HG03175 (cell line): ENCODE measurements around the gene SFSWAP.

ENCODE experiments used
- ATAC-seq: cut with Tn5 transposase; IDR thresholded peaks from one replicate; pipeline ENCODE4 v1.9.1; 2021; ENCODE audit warnings: mild to moderate bottlenecking, moderate library complexity; ENCODE audit not compliant: unreplicated experiment

SFSWAP gene

GRCh38 chr12:131830914-131831571 lies 120.2 kb downstream of the SFSWAP start:
- no peak for ATAC-seq

- ATAC-seq, result no peak
Measured at GRCh38 chr12:131831635-131832041, 120.7 kb downstream of the SFSWAP start.

- ATAC-seq, result no peak
Measured at GRCh38 chr12:131832321-131833231, 121.7 kb downstream of the SFSWAP start.

- no peak for ATAC-seq
Measured at GRCh38 chr12:131833288-131833895, 122.5 kb downstream of the SFSWAP start.

GRCh38 chr12:131833896-131834641 lies 123.2 kb downstream of the SFSWAP start:
- ATAC-seq, result no peak

- no peak for ATAC-seq
Measured at GRCh38 chr12:131834798-131835615, 124.1 kb downstream of the SFSWAP start.

- no peak for ATAC-seq
Measured at GRCh38 chr12:131835616-131836171, 124.8 kb downstream of the SFSWAP start.

GRCh38 chr12:131836193-131836592 lies 125.3 kb downstream of the SFSWAP start:
- ATAC-seq, result no peak

GRCh38 chr12:131836714-131837397 lies 126.0 kb downstream of the SFSWAP start:
- ATAC-seq, result no peak

- no peak for ATAC-seq
Measured at GRCh38 chr12:131840643-131841416, 129.9 kb downstream of the SFSWAP start.

GRCh38 chr12:131841547-131841946 lies 130.7 kb downstream of the SFSWAP start:
- ATAC-seq, result no peak

GRCh38 chr12:131842169-131842568 lies 131.3 kb downstream of the SFSWAP start:
- no peak for ATAC-seq

- no peak for ATAC-seq
Measured at GRCh38 chr12:131843527-131843926, 132.6 kb downstream of the SFSWAP start.

GRCh38 chr12:131844140-131844539 lies 133.2 kb downstream of the SFSWAP start:
- ATAC-seq, result no peak

GRCh38 chr12:131844656-131845055 lies 133.8 kb downstream of the SFSWAP start:
- no peak for ATAC-seq

GRCh38 chr12:131845121-131845520 lies 134.2 kb downstream of the SFSWAP start:
- ATAC-seq, result no peak

GRCh38 chr12:131847456-131847855 lies 136.6 kb downstream of the SFSWAP start:
- ATAC-seq, result no peak

- ATAC-seq, result no peak
Measured at GRCh38 chr12:131848753-131849152, 137.9 kb downstream of the SFSWAP start.
